Thymus (tissue), 11 donors: ENCODE results near the gene DPP10. TPM values are rescaled to one million over a fixed set of nuclear protein-coding genes. Genes with fewer than 3 reads are reported as not detected.

Experiments used
- DNase-seq, 9 donors: peaks; one replicate each; pipeline ENCODE4 v3.0.0-alpha.2; 2013; ENCODE audit warnings: low spot score in 9 of 9, low read depth in 6 of 9, missing footprints in 1 of 9
- H3K27ac ChIP-seq, 2 donors: one replicate each; pipeline ENCODE4 v1.5.1; 2013; ENCODE audit warnings: control low read depth in 1 of 2, low read depth in 1 of 2, low read length in 1 of 2, mild to moderate bottlenecking in 1 of 2, moderate library complexity in 1 of 2
- H3K27me3 ChIP-seq, 2 donors: one replicate each; pipeline ENCODE4 v1.5.1; 2013; ENCODE audit warnings: low read length in 1 of 2; ENCODE audit not compliant: control insufficient read depth in 2 of 2, insufficient read depth in 1 of 2
- H3K36me3 ChIP-seq, 2 donors: one replicate each; pipeline ENCODE4 v1.5.1; 2013; ENCODE audit warnings: low read length in 1 of 2, mild to moderate bottlenecking in 1 of 2, moderate library complexity in 1 of 2; ENCODE audit not compliant: control insufficient read depth in 2 of 2, insufficient read depth in 2 of 2
- H3K4me1 ChIP-seq, 2 donors: one replicate each; pipeline ENCODE4 v1.5.1; 2013; ENCODE audit warnings: low read length in 2 of 2; ENCODE audit not compliant: control insufficient read depth in 2 of 2, insufficient read depth in 2 of 2
- H3K4me3 ChIP-seq, 2 donors: one replicate each; pipeline ENCODE4 v1.5.1; 2013; ENCODE audit warnings: low read length in 2 of 2, control low read depth in 1 of 2, mild to moderate bottlenecking in 1 of 2
- H3K9me3 ChIP-seq, 2 donors: one replicate each; pipeline ENCODE4 v1.5.1; 2013; ENCODE audit warnings: low read length in 1 of 2, mild to moderate bottlenecking in 1 of 2; ENCODE audit not compliant: control insufficient read depth in 2 of 2, insufficient read depth in 1 of 2
- WGBS: extraction: QIAGEN DNeasy Blood & Tissue Kit; methylation state at CpG from one replicate; pipeline ENCODE4 v1.1.7; 2013; 5-methylcytosine and 5-hydroxymethylcytosine counted together
- polyA plus RNA-seq: library from polyadenylated mRNA; stranded (reverse); fragments of 200-250 nt; gene quantifications from one replicate; pipeline ENCODE4 v1.2.3, GENCODE V29; 2013
- total RNA-seq: library from RNA; stranded (reverse); fragments of 120-200 nt; gene quantifications from one replicate; pipeline ENCODE4 v1.2.4, GENCODE V29; 2013
- donor health status: healthy.

Gene DPP10
- total and polyA plus RNA-seq, 2 donors: 0.02 to 0.14 TPM

DNA sequence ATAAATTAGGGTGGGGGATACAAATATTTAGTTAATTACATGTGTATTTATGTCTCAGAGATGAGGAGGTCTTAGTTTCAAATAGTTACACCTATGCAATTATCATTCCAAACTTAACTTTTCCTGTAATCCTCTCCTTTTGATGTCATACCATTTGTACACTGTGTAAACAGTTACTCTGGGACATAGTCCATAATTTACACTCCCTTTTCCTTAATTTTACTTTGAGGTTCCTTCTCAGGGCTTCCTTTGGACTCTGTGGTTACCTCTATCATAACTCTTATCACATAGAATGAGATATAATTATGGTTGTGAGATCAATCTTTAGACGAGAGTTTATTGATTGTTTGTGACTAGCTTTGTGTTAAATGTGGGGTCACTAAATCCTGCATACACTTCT lies 84.4 kb downstream of the DPP10 start:
- H3K4me1 ChIP-seq: no peaks in the 10 kb centered on the region

DNA sequence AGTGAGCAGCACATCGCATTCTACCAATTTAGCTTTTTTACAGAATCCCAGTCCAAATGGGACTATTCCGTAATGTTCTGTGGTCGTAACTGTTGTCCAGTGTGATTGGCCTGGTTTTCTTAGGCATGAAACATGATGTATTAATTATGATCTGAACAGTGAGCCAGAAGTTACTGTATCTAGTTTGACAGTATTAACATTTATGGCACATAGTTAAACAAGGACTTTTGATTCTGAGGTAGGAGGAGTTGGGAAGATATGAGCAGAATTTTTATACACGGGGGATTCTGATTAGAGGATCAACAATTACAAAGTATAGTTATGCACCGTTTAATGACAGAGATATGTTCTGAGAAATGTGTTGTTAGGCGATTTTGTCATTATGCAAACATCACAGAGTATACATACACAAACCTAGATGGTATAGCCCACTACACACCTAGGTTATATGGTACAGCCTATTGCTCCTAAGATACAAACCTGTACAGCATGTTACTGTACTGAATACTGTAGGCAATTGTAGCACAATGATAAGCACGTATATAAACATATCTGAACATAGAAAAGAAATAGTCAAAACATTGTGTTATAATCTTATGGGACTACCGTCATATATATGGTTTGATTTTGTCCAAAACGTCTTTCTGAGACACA lies 85.0 kb downstream of the DPP10 start:
- no peaks in the 10 kb centered on the region for H3K36me3 ChIP-seq
- WGBS: 91% methylated on average over 9 of the region's 9 CpGs
- H3K9me3 ChIP-seq: no peaks in the 10 kb centered on the region
- no peak overlapping the region for H3K4me3 ChIP-seq
- DNase-seq: no peak
- H3K4me1 ChIP-seq: no peaks in the 10 kb centered on the region
- H3K27ac ChIP-seq: no peak overlapping the region
- H3K27me3 ChIP-seq: no peaks in the 10 kb centered on the region

More for the DNA sequence above, 84.4 kb downstream of the DPP10 start:
- Histone ChIP-seq H3K4me3 (no peak overlapping the region), H3K9me3 (no peaks in the 10 kb centered on the region), H3K27me3 (no peaks in the 10 kb centered on the region), H3K36me3 (no peaks in the 10 kb centered on the region), H3K27ac (no peak overlapping the region)
- 96% methylated on average over 1 of the region's 1 CpG for WGBS
- no peak for DNase-seq

DNA sequence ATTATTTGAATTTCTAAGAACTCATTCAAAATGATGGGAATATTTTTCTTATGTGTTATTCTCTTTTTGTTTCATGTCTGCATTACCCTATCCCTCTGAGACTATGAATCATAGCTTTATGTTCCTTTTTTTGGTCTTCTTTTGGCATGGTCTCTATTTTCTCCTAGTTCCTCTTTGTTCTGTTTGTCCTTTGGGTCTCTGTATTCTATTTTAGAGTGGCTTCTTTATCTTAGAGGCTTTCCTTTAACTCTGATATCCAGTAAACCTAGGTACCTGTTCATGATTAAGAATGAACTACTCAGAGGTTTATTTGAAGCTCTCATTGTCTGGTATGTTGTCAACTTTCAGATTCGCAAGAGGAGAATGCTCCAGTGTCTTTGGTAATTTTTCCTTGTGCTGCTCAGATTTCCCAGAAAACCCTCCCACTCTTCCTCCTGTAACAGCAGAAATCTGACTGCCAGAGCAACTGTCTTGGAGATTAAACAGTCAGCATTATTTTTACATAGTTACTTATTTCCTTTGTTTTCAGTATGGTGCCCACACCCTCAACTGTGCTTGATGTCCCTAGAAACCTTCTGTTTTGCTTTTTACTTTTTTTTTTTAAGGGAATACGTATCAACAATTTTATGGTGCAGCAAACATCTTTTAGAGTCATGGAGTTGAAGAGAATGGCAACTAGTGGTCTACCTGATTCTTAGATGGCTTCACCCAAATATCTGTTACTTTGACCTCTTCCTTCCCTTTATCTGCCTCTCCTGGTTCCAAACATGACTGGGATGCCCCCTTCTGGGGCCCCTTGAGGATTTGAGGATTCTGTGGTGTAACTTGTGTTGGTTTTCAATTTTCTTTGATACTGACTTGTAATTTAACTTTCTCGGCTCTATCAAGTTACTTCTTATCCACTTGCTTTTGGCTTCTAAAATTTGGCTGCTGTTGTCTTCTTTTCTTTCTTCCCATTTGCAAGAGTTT lies 92.0 kb downstream of the DPP10 start:
- 85% methylated on average over 3 of the region's 3 CpGs for WGBS
- Histone ChIP-seq H3K4me3 (no peak overlapping the region), H3K27ac (no peak overlapping the region), H3K4me1 (no peaks in the 10 kb centered on the region), H3K36me3 (no peaks in the 10 kb centered on the region), H3K27me3 (no peaks in the 10 kb centered on the region), H3K9me3 (no peaks in the 10 kb centered on the region)
- no peak for DNase-seq

DNA sequence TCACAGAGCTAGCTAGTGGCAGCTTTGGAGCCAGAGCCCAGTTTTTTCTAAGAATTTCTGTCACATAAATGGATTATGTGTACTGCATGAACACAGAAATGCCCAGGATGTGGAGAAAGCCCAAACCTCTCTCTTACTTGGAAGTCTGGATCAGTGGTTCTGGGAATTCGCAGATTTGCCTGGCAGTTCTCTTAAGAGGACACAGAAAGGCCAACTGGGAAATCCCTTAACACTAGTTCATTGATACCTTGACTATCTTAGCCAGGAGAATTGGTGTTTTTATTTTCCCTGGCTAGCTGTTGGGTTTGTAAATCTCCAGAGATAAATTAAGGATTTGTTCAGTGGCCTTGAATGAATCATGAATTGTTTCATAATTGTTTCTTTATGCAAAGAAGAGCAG lies 95.3 kb downstream of the DPP10 start:
- H3K4me1 ChIP-seq: no peaks in the 10 kb centered on the region
- 87% methylated on average over 1 of the region's 1 CpG for WGBS
- no peak overlapping the region for H3K4me3 ChIP-seq
- DNase-seq: no peak
- no peaks in the 10 kb centered on the region for H3K27me3 ChIP-seq
- no peak overlapping the region for H3K27ac ChIP-seq
- H3K9me3 ChIP-seq: no peaks in the 10 kb centered on the region
- H3K36me3 ChIP-seq: no peaks in the 10 kb centered on the region

DNA sequence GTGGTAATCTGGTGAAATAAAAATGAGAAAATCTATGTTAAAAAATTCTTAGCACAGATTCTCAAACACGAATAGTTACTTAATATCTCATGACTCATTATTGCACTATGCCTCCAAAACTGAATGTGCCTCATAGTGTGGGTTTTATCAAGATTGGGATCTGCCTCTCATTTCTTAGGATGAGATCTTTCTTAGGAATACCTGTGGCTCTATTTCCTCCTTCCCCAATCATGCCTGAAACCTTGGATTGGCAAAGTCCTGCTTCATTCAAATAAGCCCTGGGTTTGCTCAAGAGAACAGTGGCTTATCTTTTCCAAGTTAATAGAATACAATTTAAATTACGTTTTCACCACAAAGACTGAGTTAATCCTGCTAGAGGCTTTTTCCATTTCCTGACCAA lies 100.3 kb downstream of the DPP10 start:
- no peak for DNase-seq
- Histone ChIP-seq H3K4me3 (no peak overlapping the region), H3K36me3 (no peaks in the 10 kb centered on the region), H3K27me3 (no peaks in the 10 kb centered on the region), H3K4me1 (no peaks in the 10 kb centered on the region), H3K27ac (no peak overlapping the region), H3K9me3 (no peaks in the 10 kb centered on the region)
- 54% methylated on average over 2 of the region's 2 CpGs for WGBS

DNA sequence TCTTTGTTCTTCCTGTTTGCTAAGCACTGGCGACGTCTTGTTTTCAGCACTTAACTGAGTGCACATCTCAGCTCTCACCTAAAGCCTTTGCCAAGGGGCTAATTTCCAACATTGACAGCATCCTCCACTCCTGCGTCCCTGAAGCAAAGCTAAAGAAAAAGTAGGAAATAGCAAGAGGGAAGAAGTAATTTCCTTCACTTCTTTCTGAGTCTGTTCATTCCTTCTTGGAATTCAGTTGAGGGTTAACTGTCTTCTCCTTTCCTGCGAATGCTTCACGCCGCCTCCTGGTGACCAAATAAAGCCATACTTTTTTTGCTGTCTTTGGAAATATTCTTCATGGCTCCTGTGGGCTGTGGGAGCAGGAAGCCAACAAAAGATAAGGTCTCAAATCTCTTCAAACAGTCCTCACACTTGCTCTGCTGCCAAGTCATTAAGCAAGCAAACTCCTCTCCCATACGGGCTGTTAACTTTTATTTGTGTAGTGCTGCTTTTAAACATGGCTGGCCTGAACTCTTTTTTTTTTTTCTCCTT lies 100.9 kb downstream of the DPP10 start:
- peak in 1 of 9 donors; percentile 2 for DNase-seq
- no peak overlapping the region for H3K4me3 ChIP-seq
- H3K36me3 ChIP-seq: no peaks in the 10 kb centered on the region
- WGBS: 10% methylated on average over 7 of the region's 7 CpGs
- no peaks in the 10 kb centered on the region for H3K9me3 ChIP-seq
- no peak overlapping the region for H3K27ac ChIP-seq
- no peaks in the 10 kb centered on the region for H3K4me1 ChIP-seq
- H3K27me3 ChIP-seq: no peaks in the 10 kb centered on the region

DNA sequence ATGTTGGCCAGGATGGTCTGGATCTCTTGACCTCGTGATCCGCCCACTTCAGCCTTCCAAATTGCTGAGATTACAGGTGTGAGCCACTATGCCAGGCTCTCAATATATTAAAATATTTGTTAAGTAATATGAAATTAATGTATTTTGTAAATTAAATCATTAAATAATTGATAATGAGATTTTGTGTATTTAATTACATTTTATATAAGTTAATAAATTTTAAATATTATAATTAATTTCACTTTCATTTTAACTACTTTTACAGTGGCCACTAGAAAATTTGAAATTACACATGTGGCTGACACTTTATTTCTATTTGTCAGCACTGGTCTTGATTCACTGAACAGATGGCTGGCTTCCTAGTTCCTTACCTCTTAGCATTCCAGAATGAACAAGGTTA lies 102.6 kb downstream of the DPP10 start:
- H3K27ac ChIP-seq: no peak overlapping the region
- 97% methylated on average over 2 of the region's 2 CpGs for WGBS
- no peaks in the 10 kb centered on the region for H3K27me3 ChIP-seq
- DNase-seq: no peak
- H3K36me3 ChIP-seq: no peaks in the 10 kb centered on the region
- no peaks in the 10 kb centered on the region for H3K9me3 ChIP-seq
- no peaks in the 10 kb centered on the region for H3K4me1 ChIP-seq
- H3K4me3 ChIP-seq: no peak overlapping the region

DNA sequence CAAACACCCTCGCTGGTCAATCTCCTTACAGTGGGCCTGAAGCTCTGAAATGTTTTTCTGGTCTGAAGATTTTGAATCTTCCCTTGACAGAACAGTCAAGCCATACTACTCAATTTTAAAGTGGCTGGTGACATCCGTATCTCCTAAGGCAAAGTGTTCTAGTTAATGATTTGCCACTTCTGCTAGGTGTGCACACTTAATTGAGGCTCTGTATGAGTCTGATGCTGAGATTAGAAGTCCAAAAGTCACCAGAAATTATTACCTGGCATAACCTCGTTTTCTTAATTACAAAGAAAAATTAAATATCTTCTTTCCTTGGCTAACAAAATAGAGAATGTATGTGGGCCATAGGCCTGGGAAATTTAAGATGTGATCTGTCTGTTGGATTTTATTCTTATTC lies 104.1 kb downstream of the DPP10 start:
- no peaks in the 10 kb centered on the region for H3K9me3 ChIP-seq
- H3K27me3 ChIP-seq: no peaks in the 10 kb centered on the region
- H3K4me1 ChIP-seq: no peaks in the 10 kb centered on the region
- no peak overlapping the region for H3K4me3 ChIP-seq
- no peak overlapping the region for H3K27ac ChIP-seq
- 84% methylated on average over 3 of the region's 3 CpGs for WGBS
- no peaks in the 10 kb centered on the region for H3K36me3 ChIP-seq
- DNase-seq: no peak

DNA sequence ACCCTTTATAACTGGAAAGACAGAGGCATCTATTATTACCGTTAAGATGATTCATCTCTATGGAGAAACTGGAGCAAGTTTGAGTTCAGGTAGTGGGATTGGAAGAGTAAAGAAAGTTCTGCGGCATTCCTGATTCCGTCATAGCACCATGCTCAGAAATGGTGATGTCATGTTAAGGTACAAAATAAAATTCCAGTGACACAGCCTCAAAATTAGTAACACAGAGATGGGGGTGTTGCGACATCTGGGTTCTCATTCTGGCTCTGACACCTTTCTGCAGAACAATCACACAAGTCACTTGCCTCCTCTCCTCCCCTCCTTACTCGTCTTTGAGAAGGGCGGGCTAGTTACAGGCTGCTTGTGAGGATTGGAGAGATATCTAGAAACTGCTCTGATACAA lies 105.7 kb downstream of the DPP10 start:
- Histone ChIP-seq H3K36me3 (no peaks in the 10 kb centered on the region), H3K4me3 (no peak overlapping the region), H3K27ac (no peak overlapping the region), H3K4me1 (no peaks in the 10 kb centered on the region), H3K27me3 (no peaks in the 10 kb centered on the region), H3K9me3 (no peaks in the 10 kb centered on the region)
- 93% methylated on average over 6 of the region's 6 CpGs for WGBS
- DNase-seq: no peak
